Measurements from ENCODE around the gene PDE1C.

Gene PDE1C

DNA sequence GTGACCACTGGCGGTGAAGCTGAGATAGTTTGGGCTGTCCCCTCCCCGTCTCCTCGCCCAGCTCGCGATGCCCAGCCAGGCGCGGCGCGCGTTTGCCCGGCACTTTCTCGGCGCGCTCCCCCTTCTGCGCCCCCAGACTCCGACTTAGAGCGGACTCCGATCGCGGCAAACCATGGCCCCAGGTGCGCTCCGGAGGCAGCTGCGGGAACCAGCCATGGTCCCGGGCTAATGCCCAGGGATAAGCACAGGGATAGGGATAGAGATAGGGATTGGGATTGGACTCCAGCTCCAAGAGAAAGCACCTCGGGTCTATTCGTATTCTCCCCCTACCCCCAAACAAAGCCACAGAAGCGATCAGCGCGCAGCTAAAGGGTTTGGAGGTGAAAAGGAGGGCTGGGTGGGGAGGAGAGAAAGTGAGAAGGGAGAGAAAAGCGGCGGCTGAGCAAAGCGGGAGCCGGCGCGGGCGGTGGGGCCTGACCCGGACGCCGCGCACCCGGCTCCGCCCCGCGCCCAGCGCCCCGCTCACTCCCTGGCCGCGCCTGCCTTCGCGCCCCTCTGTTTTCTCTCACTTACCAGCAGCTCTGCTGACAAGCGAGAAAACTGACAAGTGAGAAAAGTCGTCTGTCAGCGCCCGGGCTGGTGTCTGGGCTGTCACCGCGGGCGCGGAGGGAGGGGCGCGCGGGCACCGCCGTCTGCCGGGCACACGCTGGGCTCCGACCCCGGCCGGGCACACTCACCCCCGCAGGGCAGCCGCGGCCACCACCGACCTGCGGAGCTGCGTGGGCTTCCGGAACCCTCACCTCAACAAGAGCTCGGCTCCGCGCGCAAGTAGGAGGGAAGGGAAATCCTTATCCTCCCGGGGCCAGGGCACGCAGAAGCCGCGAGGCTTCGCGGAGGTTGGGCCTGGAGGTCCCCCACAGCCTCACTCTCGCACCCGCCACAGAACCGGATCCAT lies at the start of gene PDE1C:
Gene PDE1C, minus strand, starts transcription at position 2 of the 955 bp plus-strand sequence.
- no peak within 1 kb of the TSS for H3K4me3 ChIP-seq (ENCODE audit: low read depth, low read length)
- TF ChIP-seq, protein P1, sequence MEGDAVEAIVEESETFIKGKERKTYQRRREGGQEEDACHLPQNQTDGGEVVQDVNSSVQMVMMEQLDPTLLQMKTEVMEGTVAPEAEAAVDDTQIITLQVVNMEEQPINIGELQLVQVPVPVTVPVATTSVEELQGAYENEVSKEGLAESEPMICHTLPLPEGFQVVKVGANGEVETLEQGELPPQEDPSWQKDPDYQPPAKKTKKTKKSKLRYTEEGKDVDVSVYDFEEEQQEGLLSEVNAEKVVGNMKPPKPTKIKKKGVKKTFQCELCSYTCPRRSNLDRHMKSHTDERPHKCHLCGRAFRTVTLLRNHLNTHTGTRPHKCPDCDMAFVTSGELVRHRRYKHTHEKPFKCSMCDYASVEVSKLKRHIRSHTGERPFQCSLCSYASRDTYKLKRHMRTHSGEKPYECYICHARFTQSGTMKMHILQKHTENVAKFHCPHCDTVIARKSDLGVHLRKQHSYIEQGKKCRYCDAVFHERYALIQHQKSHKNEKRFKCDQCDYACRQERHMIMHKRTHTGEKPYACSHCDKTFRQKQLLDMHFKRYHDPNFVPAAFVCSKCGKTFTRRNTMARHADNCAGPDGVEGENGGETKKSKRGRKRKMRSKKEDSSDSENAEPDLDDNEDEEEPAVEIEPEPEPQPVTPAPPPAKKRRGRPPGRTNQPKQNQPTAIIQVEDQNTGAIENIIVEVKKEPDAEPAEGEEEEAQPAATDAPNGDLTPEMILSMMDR (conservative IDR thresholded peaks at IDR 0.05; ENCODE audit: low read depth, low read length) = no peak
- DNase-seq (ENCODE audit: low read depth) = no peak

DNA sequence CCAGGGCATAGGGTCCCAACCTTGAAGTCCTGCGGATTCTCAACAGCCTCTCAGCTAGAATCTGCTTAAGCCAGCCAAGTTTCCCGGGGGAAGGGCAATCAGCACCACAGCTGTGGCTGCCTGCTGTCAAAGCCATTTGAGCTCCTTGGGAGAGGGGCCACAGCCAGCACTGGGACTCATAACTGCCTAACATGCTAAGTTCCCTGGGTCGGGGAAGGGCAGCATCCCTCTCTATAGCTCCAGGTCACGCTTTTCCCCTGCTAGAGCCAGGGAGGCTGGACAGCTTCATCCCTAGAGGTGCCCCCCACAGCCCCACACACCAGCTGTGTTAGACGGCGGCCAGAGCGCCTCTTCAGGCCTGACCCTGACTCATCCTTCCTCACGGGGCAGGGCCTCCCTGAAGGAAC lies 49.6 kb upstream of the PDE1C start:
- TF ChIP-seq, protein P1 (conservative IDR thresholded peaks at IDR 0.05; ENCODE audit: low read depth, low read length) = no peak
- H3K4me3 ChIP-seq (ENCODE audit: low read depth, low read length) = no peak overlapping the region
- DNase-seq (ENCODE audit: low read depth) = no peak

DNA sequence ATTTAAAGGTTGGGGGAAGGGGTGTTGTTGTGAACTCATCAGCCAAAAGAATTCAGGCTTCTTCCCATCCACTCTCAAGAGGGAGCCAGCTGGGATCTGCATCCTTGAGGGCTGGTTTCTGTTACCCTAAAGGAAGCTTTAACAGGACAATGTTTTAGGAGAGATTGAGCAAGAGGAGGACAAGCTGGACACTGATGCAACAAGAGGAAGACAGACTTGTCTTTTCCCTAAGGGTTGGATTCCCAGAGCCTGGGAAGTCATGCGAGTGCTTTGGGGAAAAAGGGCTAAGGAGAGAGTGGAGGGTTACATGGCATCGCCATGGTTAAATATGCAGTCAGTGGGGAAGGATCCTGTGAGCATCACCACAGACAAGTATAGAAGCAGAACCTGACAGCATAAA lies 47.6 kb upstream of the PDE1C start:
- no peak overlapping the region for H3K4me3 ChIP-seq (ENCODE audit: low read depth, low read length)
- DNase-seq (ENCODE audit: low read depth) = no peak
- TF ChIP-seq, protein P1 (conservative IDR thresholded peaks at IDR 0.05; ENCODE audit: low read depth, low read length) = no peak

DNA sequence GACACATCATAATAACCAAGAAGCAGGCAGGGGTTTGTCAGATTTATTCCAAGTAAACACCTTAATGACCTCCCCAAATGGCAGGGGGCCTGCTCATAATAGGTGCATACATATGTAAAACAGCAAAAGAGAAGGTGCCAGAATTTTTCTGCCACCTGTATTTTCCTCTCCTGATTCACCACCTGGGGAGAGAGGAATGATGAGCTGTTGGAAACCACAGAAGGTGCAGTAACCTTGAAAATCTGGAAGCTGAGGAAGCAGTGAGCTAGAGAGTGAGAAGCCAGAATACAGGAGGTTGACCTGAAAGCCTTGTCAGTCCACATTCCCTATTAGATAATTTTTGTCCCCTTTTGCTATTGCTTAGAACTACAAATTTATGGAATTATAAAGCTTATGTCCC lies 46.2 kb upstream of the PDE1C start:
- DNase-seq (ENCODE audit: low read depth) = no peak
- TF ChIP-seq, protein P1 (conservative IDR thresholded peaks at IDR 0.05; ENCODE audit: low read depth, low read length) = no peak
- no peak overlapping the region for H3K4me3 ChIP-seq (ENCODE audit: low read depth, low read length)

DNA sequence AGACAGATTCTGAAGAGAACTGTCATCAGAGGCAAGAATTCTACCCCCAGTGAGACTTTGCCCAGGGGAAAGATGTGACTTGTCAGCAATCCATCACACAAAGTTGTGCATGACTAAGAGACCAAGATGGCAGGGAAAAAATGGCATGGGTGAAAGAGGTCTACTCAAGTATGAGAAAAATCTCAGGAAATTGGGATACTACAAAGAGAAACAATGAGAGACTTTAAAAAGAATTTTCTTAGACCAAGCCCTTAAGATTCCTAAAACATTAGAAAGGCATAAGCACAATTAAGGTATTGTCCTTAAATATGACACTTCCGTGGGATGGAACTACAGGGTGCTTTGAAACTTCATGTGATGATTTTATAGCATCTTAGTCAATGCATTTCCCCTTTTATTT lies 45.6 kb upstream of the PDE1C start:
- DNase-seq (ENCODE audit: low read depth) = no peak
- H3K4me3 ChIP-seq (ENCODE audit: low read depth, low read length) = no peak overlapping the region
- TF ChIP-seq, protein P1 (conservative IDR thresholded peaks at IDR 0.05; ENCODE audit: low read depth, low read length) = no peak

DNA sequence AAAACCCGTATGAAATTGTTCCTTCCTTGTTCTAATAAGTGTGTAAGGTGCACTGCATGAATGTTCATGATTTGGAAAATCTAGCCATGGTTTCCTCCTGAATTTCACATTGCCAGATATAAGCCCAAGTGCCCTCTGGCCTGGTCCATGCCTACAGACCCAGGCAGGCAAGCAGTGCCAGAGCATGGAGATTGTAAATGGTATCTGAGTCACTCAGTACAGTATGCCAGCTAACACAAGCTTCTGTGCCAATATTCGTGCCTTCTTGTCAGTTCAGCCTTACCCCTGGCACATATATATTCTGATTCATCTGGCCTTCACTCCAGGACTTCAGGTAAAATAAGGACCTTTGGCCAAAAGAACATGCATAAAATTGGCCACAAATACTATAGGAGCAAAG lies 38.4 kb upstream of the PDE1C start:
- no peak overlapping the region for H3K4me3 ChIP-seq (ENCODE audit: low read depth, low read length)
- DNase-seq (ENCODE audit: low read depth) = no peak
- TF ChIP-seq, protein P1 (conservative IDR thresholded peaks at IDR 0.05; ENCODE audit: low read depth, low read length) = no peak

DNA sequence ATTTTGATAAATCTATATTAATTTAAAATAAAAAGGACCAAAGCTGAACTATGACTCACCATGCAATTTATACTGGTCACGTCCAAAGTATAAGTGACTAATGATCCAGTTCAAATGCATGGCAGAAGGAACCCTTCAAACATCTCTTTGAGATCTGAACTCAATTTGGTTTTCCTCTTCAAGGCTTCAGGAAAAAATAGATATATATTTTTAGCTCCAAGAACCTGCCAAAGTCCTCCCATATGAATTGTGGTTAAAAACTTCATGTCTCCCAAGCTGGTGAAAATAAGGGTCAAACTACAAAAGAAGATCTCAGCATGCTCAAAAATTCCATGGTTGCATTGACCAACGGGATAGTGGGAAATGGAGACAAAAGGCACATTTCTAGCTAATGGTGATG lies 34.6 kb upstream of the PDE1C start:
- no peak overlapping the region for H3K4me3 ChIP-seq (ENCODE audit: low read depth, low read length)
- no peak for DNase-seq (ENCODE audit: low read depth)
- TF ChIP-seq, protein P1 (conservative IDR thresholded peaks at IDR 0.05; ENCODE audit: low read depth, low read length) = no peak
